HCT116 (cell line): ENCODE results near the gene PDE8A. TPM values are rescaled to one million over a fixed set of nuclear protein-coding genes. Genes with fewer than 3 reads are reported as not detected.

Experiments
- ATAC-seq: fragments of 200-7000 bp; cut with Tn5 transposase; 2 replicates; pipeline ENCODE4 v1.9.1; 2020; ENCODE audit warnings: mild to moderate bottlenecking, moderate library complexity
- BruUV-seq: library from RNA; stranded (reverse); fragments of 400-500 nt; replicated peaks from 2 replicates; lab custom pipeline; 2021; lab: Mats Ljungman, UMichigan
- CTCF ChIA-PET: fragments of 300-600 bp; sonication (Branson Sonifier 250); formaldehyde crosslinking; loops from one replicate; lab custom pipeline; 2021; ENCODE audit warnings: antibody characterized with exemption; lab: Charles Lee
- POLR2A ChIA-PET: fragments of 300-600, 350-600 bp; sonication (Branson Sonifier 250); formaldehyde crosslinking; loops from one replicate; lab custom pipeline; 2021; ENCODE audit warnings: antibody characterized with exemption; lab: Charles Lee
- RAD21 ChIA-PET, 2 experiments: fragments of 300-600 bp; sonication (Branson Sonifier 250); formaldehyde crosslinking; loops; one replicate each; lab custom pipeline; 2023; ENCODE audit warnings: low total read pairs in 2 of 2; ENCODE audit not compliant: uncharacterized antibody in 2 of 2, unreplicated experiment in 2 of 2, low non-redundant PET in 1 of 2; lab: Charles Lee
- DNase-seq: peaks from one replicate; pipeline ENCODE4 v3.0.0-alpha.2; 2010; ENCODE audit warnings: low read depth, low spot score
- H2AFZ ChIP-seq: fragments of 200-600 bp; shearing (Covaris generic), sonication (generic); 2 replicates; pipeline ENCODE4 v1.6.1; 2017; ENCODE audit warnings: low read depth, mixed run types, mixed read lengths, antibody characterized with exemption, low read length; ENCODE audit not compliant: poor library complexity, severe bottlenecking
- H3K27ac ChIP-seq: 2 replicates; pipeline ENCODE4 v1.5.1; 2012; ENCODE audit warnings: low read depth, low read length
- H3K27me3 ChIP-seq: fragments of 200-600 bp; sonication (generic); 2 replicates; pipeline ENCODE4 v1.6.1; 2016; ENCODE audit warnings: mixed run types, low read length, mixed read lengths; ENCODE audit not compliant: insufficient read depth
- H3K36me3 ChIP-seq, 2 experiments: fragments of 200-500 bp in 1 of 2; fragments of 200-600 bp in 1 of 2; sonication (Bioruptor generic) in 1 of 2; sonication (generic) in 1 of 2; 2 replicates each; pipeline versions ENCODE4 v1.5.1 to v1.6.1; 2014 to 2016; ENCODE audit warnings: low read length in 2 of 2, inconsistent platforms in 1 of 2, mixed read lengths in 1 of 2, mixed run types in 1 of 2; ENCODE audit not compliant: insufficient read depth in 2 of 2, control insufficient read depth in 1 of 2
- H3K4me1 ChIP-seq, 2 experiments: fragments of 200-600 bp in 1 of 2; sonication (generic) in 1 of 2; 2 replicates each; pipeline versions ENCODE4 v1.5.1 to v1.6.1; 2012 to 2017; ENCODE audit warnings: low read length in 2 of 2, inconsistent platforms in 1 of 2, mild to moderate bottlenecking in 1 of 2, mixed read lengths in 1 of 2, mixed run types in 1 of 2, moderate library complexity in 1 of 2; ENCODE audit not compliant: insufficient read depth in 2 of 2, control insufficient read depth in 1 of 2
- H3K4me2 ChIP-seq: fragments of 200-600 bp; sonication (generic); 2 replicates; pipeline ENCODE4 v1.6.1; 2017; ENCODE audit warnings: mixed run types, low read length, mixed read lengths
- H3K4me3 ChIP-seq, 2 experiments: fragments of 200-600 bp in 1 of 2; sonication (generic) in 1 of 2; replicated peaks in 1 of 2; 2 replicates each; pipeline ENCODE4 v1.5.1; 2011 to 2016; ENCODE audit warnings: low read length in 2 of 2, control low read depth in 1 of 2, low read depth in 1 of 2, mild to moderate bottlenecking in 1 of 2, mixed read lengths in 1 of 2, mixed run types in 1 of 2
- H3K79me2 ChIP-seq: fragments of 200-600 bp; sonication (generic); 2 replicates; pipeline ENCODE4 v1.6.1; 2017; ENCODE audit warnings: mild to moderate bottlenecking, mixed run types, low read length, moderate library complexity, mixed read lengths; ENCODE audit not compliant: insufficient read depth
- H3K9ac ChIP-seq: fragments of 200-600 bp; sonication (generic); 2 replicates; pipeline ENCODE4 v1.6.1; 2016; ENCODE audit warnings: low read length, mixed read lengths
- H3K9me2 ChIP-seq: fragments of 200-600 bp; sonication (generic), shearing (Covaris generic); 2 replicates; pipeline ENCODE4 v1.6.1; 2017; ENCODE audit warnings: mixed run types, mild to moderate bottlenecking, moderate library complexity; ENCODE audit not compliant: insufficient read depth
- H3K9me3 ChIP-seq, 2 experiments: fragments of 200-500 bp in 1 of 2; fragments of 200-600 bp in 1 of 2; sonication (Bioruptor generic) in 1 of 2; sonication (generic) in 1 of 2; 2 replicates each; pipeline ENCODE4 v1.6.1; 2014 to 2017; ENCODE audit warnings: low read length in 2 of 2, mixed read lengths in 2 of 2, inconsistent platforms in 1 of 2, low read depth in 1 of 2, mild to moderate bottlenecking in 1 of 2, mixed run types in 1 of 2, moderate library complexity in 1 of 2; ENCODE audit not compliant: control insufficient read depth in 1 of 2, insufficient read depth in 1 of 2
- H4K20me1 ChIP-seq: fragments of 200-600 bp; sonication (generic), shearing (Covaris generic); 2 replicates; pipeline ENCODE4 v1.6.1; 2017; ENCODE audit warnings: mixed run types, mild to moderate bottlenecking, moderate library complexity; ENCODE audit not compliant: insufficient read depth
- CEBPB ChIP-seq: IDR thresholded peaks from 2 replicates; pipeline ENCODE4 v1.6.1; 2012; ENCODE audit warnings: low read depth
- ELF1 ChIP-seq: IDR thresholded peaks from 2 replicates; pipeline ENCODE4 v1.6.1; 2012; ENCODE audit warnings: low read depth, borderline replicate concordance
- EZH2 ChIP-seq: fragments of 200-600 bp; sonication (generic); IDR thresholded peaks from 2 replicates; pipeline ENCODE4 v1.6.1; 2017; ENCODE audit warnings: antibody characterized with exemption, mixed run types
- POLR2A ChIP-seq: IDR thresholded peaks from 2 replicates; pipeline ENCODE4 v1.7.0; 2011; ENCODE audit warnings: borderline replicate concordance; ENCODE audit not compliant: insufficient read depth, insufficient read length; ENCODE audit errors: extremely low read depth
- POLR2AphosphoS5 ChIP-seq: IDR thresholded peaks from 2 replicates; pipeline ENCODE4 v1.6.1; 2011; ENCODE audit warnings: mild to moderate bottlenecking, low read depth, low read length, moderate library complexity
- REST ChIP-seq: IDR thresholded peaks from 2 replicates; pipeline ENCODE4 v1.6.1; 2012; ENCODE audit warnings: low read depth
- SIN3A ChIP-seq: IDR thresholded peaks from 2 replicates; pipeline ENCODE4 v1.6.1; 2012; ENCODE audit warnings: low read depth
- TCF7L2 ChIP-seq: IDR thresholded peaks from 2 replicates; pipeline ENCODE4 v1.7.0; 2011; ENCODE audit warnings: borderline replicate concordance, inconsistent platforms; ENCODE audit not compliant: insufficient read depth, insufficient read length; ENCODE audit errors: extremely low read depth
- YY1 ChIP-seq: IDR thresholded peaks from 2 replicates; pipeline ENCODE4 v1.6.1; 2011; ENCODE audit warnings: low read length, low read depth, moderate library complexity, mild to moderate bottlenecking; ENCODE audit not compliant: insufficient replicate concordance; ENCODE audit errors: extremely low read depth
- ZBTB33 ChIP-seq: IDR thresholded peaks from 2 replicates; pipeline ENCODE4 v1.6.1; 2011; ENCODE audit warnings: mild to moderate bottlenecking, low read length, moderate library complexity; ENCODE audit not compliant: insufficient replicate concordance; ENCODE audit errors: extremely low read depth
- ZFX ChIP-seq: fragments of 450-650 bp; IDR thresholded peaks from 2 replicates; pipeline ENCODE4 v1.6.1; 2017
- intact Hi-C: fragments of 100-400 bp; cut with micrococcal nuclease; formaldehyde crosslinking; loops from 2 replicates; pipeline ENCODE4 v1.10.0; 2022
- total RNA-seq: library from RNA; stranded (reverse); gene quantifications from one replicate; pipeline ENCODE4 v1.2.1, GENCODE V29; 2021; ENCODE audit not compliant: unreplicated experiment
- TF ChIP-seq, protein P1 (sequence below): IDR thresholded peaks from 2 replicates; pipeline ENCODE4 v1.6.1; 2012

The PDE8A gene
- total RNA-seq, 1 experiment from 2014 or later: 37.8 TPM

- no peaks in the 10 kb centered on the region; the same call in 1 of the 2 replicates for H4K20me1 ChIP-seq
- RAD21 ChIA-PET: no interaction called here
- H3K4me2 ChIP-seq: no peak overlapping the region
- H3K27ac ChIP-seq: no peak overlapping the region
- intact Hi-C loops: no loop called here
- peaks cover 70% of the 10 kb centered on the region for H3K79me2 ChIP-seq
- H3K9me3 ChIP-seq: no peaks in the 10 kb centered on the region
- H3K9ac ChIP-seq: no peak overlapping the region
- POLR2A ChIA-PET: no interaction called here
- CTCF ChIA-PET: interaction anchor here (1.4 kb wide), 1 partner anchor 29 kb away, joined by 3 read pairs; no protein-coding TSS in a partner anchor
- no peak for ATAC-seq
- H3K36me3 ChIP-seq: no peaks in the 10 kb centered on the region
- H3K4me1 ChIP-seq: peaks cover 8 to 14% of the 10 kb centered on the region in 2 experiments
- H3K9me2 ChIP-seq: no peaks in the 10 kb centered on the region
- BruUV-seq: no TSS peak
- no peak overlapping the region for H2AFZ ChIP-seq
- H3K4me3 ChIP-seq: no peak overlapping the region
- DNase-seq: no peak
- no peak for TF ChIP-seq POLR2AphosphoS5
- no peak for TF ChIP-seq YY1
- no peaks in the 10 kb centered on the region for H3K27me3 ChIP-seq
Observed at GRCh38 chr15:85034276-85034675, 52.6 kb downstream of the PDE8A start.

GRCh38 chr15:85035980-85036379, 54.3 kb downstream of the PDE8A start:
- no peak for ATAC-seq
- POLR2A ChIA-PET: no interaction called here
- no peak overlapping the region for H3K27ac ChIP-seq
- TF ChIP-seq, protein P1, sequence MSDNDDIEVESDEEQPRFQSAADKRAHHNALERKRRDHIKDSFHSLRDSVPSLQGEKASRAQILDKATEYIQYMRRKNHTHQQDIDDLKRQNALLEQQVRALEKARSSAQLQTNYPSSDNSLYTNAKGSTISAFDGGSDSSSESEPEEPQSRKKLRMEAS: no peak
- TF ChIP-seq CEBPB (no peak), SIN3A (no peak), YY1 (no peak), ELF1 (no peak), EZH2 (no peak), POLR2A (no peak), TCF7L2 (no peak), REST (no peak), ZFX (no peak), ZBTB33 (no peak)

More at GRCh38 chr15:85035980-85036379, 54.3 kb downstream of the PDE8A start:
- RAD21 ChIA-PET: no interaction called here
- Histone ChIP-seq H3K4me1 (no peaks in the 10 kb centered on the region), H4K20me1 (no peaks in the 10 kb centered on the region; the same call in 1 of the 2 replicates), H3K4me2 (no peak overlapping the region), H3K4me3 (no peak overlapping the region), H2AFZ (no peak overlapping the region), H3K36me3 (no peaks in the 10 kb centered on the region), H3K9ac (no peak overlapping the region), H3K27me3 (no peaks in the 10 kb centered on the region), H3K79me2 (peaks cover 63% of the 10 kb centered on the region), H3K9me2 (no peaks in the 10 kb centered on the region), H3K9me3 (no peaks in the 10 kb centered on the region)
- no peak for DNase-seq
- intact Hi-C loops: no loop called here
- CTCF ChIA-PET: no interaction called here
- no TSS peak for BruUV-seq
